Bronchial epithelial cell (primary cell): ENCODE measurements around the gene ATP2B3. TPM values are rescaled to one million over a fixed set of nuclear protein-coding genes. Genes with fewer than 3 reads are reported as not detected.
A peak's percentile ranks its signal among the peaks of the same experiment; 100 is the strongest.

Experiments used
- DNase-seq: peaks from one replicate; pipeline ENCODE4 v3.0.0-alpha.2; 2010; ENCODE audit warnings: low read depth
- FAIRE-seq: peaks from 2 replicates; lab custom pipeline; 2011; peaks lifted over from hg19 to GRCh38; lab: Jason Lieb, UNC
- H3K27me3 ChIP-seq: 2 replicates; pipeline ENCODE4 v1.5.1; 2011; ENCODE audit warnings: low read length; ENCODE audit not compliant: control insufficient read depth, insufficient read depth
- H3K36me3 ChIP-seq: 2 replicates; pipeline ENCODE4 v1.5.1; 2011; ENCODE audit warnings: low read length; ENCODE audit not compliant: control insufficient read depth, insufficient read depth
- H3K4me3 ChIP-seq: 2 replicates; pipeline ENCODE4 v1.5.1; 2011; ENCODE audit warnings: mild to moderate bottlenecking, low read depth, low read length, control low read depth
- CTCF ChIP-seq: IDR thresholded peaks from 2 replicates; pipeline ENCODE4 v1.5.1; 2011; ENCODE audit warnings: mild to moderate bottlenecking, moderate library complexity, low read length, control low read depth, inconsistent platforms; ENCODE audit not compliant: insufficient read depth, severe bottlenecking
- total RNA-seq: library from RNA; depleted of rRNA; stranded (reverse); fragments of >200 nt; gene quantifications from 2 replicates; pipeline ENCODE4 v1.2.1, GENCODE V29; 2014

ATP2B3 gene
- total RNA-seq, 1 donor from 2014 or later = not detected

DNA sequence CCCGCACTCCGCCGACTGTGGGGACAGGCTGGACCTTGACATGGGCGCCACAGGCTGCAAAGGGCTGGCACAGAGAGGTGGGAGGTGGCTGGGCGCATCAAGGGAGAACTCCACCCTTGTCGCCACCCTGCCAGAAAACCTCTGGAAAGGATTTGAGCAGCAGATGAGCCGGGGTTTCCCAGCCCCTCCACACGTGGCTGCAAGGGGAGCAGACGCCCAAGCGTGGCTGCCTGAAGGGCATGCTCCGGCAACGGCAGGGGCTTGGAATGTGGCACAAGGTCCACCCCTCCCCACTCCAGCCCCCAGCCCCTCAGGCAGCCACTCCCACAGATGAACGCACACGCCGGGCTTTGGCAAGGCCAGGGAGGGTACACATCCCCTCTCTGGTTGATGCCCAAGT is 18.1 kb upstream of the ATP2B3 start:
- DNase-seq = no peak
- Histone ChIP-seq H3K36me3 (no peaks in the 10 kb centered on the region), H3K4me3 (no peak overlapping the region), H3K27me3 (no peaks in the 10 kb centered on the region)
- no peak for TF ChIP-seq CTCF
- no peak for FAIRE-seq

GRCh38 chrX:153499876-153500275 is 17.6 kb upstream of the ATP2B3 start:
- FAIRE-seq (no peak), DNase-seq (no peak)
- Histone ChIP-seq H3K36me3 (no peaks in the 10 kb centered on the region), H3K27me3 (no peaks in the 10 kb centered on the region), H3K4me3 (no peak overlapping the region)
- TF ChIP-seq CTCF = no peak

- DNase-seq (no peak), FAIRE-seq (peak; percentile 95)
- Histone ChIP-seq H3K36me3 (no peaks in the 10 kb centered on the region), H3K27me3 (no peaks in the 10 kb centered on the region), H3K4me3 (no peak overlapping the region)
- TF ChIP-seq CTCF = no peak
Observed at GRCh38 chrX:153500676-153501280, 16.7 kb upstream of the ATP2B3 start.

DNA sequence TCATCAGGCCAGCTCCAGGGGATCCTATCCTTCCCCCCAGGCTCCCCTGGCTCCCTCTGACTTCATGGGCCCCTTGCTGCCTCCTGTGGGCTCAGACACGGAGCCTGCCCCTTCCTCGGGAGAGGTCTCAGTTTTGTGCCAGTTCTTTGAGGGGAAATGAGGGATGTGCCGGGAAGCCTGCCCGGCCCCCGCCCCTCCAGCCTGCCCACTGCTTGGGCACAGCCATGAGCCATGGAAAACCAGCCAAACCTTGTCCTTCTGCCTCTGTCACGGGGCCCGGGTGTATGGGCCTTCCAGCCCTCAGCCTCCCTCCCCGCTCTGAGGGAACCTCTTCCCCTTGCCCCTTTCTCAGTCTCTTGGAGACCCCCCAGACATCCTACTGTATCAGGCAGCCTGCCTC is 15.9 kb upstream of the ATP2B3 start:
- Histone ChIP-seq H3K27me3 (no peaks in the 10 kb centered on the region), H3K4me3 (no peak overlapping the region), H3K36me3 (no peaks in the 10 kb centered on the region)
- no peak for TF ChIP-seq CTCF
- no peak for FAIRE-seq
- no peak for DNase-seq

DNA sequence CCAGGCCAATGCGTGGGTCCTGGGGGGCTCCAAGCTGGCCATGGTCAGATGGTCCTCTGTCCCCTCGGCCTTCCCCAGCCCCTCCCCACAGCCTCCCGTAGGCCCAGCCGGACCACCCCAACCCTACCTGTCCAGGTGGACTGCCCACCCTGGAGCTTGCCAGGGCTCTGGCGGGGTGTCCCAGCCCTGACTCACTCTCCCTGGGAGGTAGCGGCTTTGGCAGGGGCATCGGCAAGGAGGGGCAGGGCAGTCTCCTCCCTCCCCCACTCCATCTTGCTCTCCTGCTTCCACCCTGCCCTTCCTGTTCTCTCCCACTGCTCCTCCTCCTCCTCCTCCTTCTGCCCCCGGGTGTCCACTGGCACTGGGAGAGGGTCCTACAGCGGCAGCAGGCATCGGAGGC is 15.3 kb upstream of the ATP2B3 start:
- no peaks in the 10 kb centered on the region for H3K36me3 ChIP-seq
- no peak for TF ChIP-seq CTCF
- DNase-seq = no peak
- no peak for FAIRE-seq
- no peaks in the 10 kb centered on the region for H3K27me3 ChIP-seq
- H3K4me3 ChIP-seq = no peak overlapping the region

GRCh38 chrX:153502796-153503195 is 14.6 kb upstream of the ATP2B3 start:
- no peaks in the 10 kb centered on the region for H3K36me3 ChIP-seq
- H3K4me3 ChIP-seq = no peak overlapping the region
- no peaks in the 10 kb centered on the region for H3K27me3 ChIP-seq
- TF ChIP-seq CTCF = no peak
- DNase-seq = no peak
- no peak for FAIRE-seq
